A549 treated with GW870086 at 1 μM for 4 hours (cell line): ENCODE results near the gene POFUT1. TPM values are rescaled to one million over a fixed set of nuclear protein-coding genes. Genes with fewer than 3 reads are reported as not detected.

Experiments
- total RNA-seq: library from RNA; stranded (reverse); fragments of 200-300 nt; extraction: Qiagen RNA extraction; gene quantifications from 5 replicates; pipeline ENCODE4 v1.2.3, GENCODE V29; 2022; ENCODE audit warnings: low read depth

The POFUT1 gene
- 35.7 to 48.9 TPM (median 42.9 TPM) in 5 replicates for total RNA-seq

DNA sequence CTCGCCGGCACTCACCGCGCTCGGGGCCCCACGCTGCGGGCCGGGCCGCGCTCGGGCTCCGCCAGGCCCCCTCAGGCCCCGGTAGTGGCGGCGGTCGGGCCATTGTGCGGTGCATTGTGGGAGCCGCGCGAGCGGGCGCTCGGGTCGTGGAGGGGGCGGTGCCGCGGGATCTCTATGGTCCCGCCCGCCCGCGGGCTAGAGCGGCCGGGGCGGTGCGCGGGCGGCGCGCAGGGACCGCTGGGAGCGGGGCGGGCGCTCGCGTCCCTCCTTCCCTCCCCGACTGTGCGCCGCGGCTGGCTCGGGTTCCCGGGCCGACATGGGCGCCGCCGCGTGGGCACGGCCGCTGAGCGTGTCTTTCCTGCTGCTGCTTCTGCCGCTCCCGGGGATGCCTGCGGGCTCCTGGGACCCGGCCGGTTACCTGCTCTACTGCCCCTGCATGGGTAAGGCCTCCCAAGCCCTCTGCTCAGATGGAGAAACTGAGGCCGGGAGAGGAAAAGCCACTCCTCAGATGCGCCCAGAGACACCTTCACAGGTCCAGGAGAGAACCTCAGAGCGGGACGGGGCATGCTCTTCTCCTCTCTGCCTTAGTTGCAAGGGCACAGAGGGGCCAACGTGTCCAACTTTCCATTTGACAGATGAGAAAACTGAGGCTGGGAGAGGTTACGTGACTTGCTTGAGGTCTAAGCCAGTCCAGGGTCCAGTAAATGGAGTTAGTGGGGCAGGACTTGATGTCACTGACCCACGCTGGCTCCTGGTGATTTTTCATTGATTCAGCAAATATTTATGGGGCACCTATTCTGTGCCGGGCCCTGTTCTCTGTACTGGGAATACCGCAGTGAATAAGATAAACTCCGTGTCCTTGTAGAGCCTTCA is at the start of gene POFUT1, which contains the start of gene PLAGL2:
TSS of gene POFUT1 (plus strand) at position 255 of the 873 bp plus-strand sequence. CDS start at position 317, 62 bp downstream.
TSS of gene PLAGL2 (minus strand) at position 118 of the 873 bp plus-strand sequence. CDS start 5,565 bp downstream, outside the sequence.

GRCh38 chr20:32277361-32278198 is 69.9 kb downstream of the POFUT1 start, which contains the start of gene KIF3B:
Gene KIF3B (plus strand): TSS chr20:32277651. CDS start chr20:32309778, 32,127 bp downstream.

Other genes with a start within 250 kb of the POFUT1 start
- 0.01 TPM in 1 of 5 replicates, not detected in the others for gene XKR7, start 239.7 kb upstream of the POFUT1 start, total RNA-seq
- gene CCM2L, start 197.4 kb upstream of the POFUT1 start, total RNA-seq = 0.24 to 0.56 TPM (median 0.45 TPM) in 5 replicates
- gene HCK, start 155.6 kb upstream of the POFUT1 start, total RNA-seq = 0.06 to 0.18 TPM (median 0.14 TPM) in 5 replicates
- gene TM9SF4, start 98.2 kb upstream of the POFUT1 start, total RNA-seq = 33.4 to 37.6 TPM (median 36.7 TPM) in 5 replicates
- gene PLAGL2, start 137 bp upstream of the POFUT1 start, total RNA-seq = 12.8 to 14.2 TPM (median 13.6 TPM) in 5 replicates
- gene KIF3B, start 69.8 kb downstream of the POFUT1 start, total RNA-seq = 22.6 to 27.4 TPM (median 26.1 TPM) in 5 replicates
- gene ASXL1, start 150.5 kb downstream of the POFUT1 start, total RNA-seq = 28.3 to 34.2 TPM (median 31.2 TPM) in 5 replicates